ENCODE measurements around the gene C22orf15.

- TF ChIP-seq EZH2 (IDR thresholded peaks at IDR 0.05; ENCODE audit: insufficient read depth, low read length), result peak; percentile 35
- TF ChIP-seq CTCF (IDR thresholded peaks at IDR 0.05; ENCODE audit: insufficient read depth, low read depth, low read length), result no peak
Observed at GRCh38 chr22:23773483-23774113, 10.8 kb downstream of the C22orf15 start.
